NOMO-1 treated with DMSO at 0.1 percent for 48 hours (cell line): ENCODE data around the gene SMPD3.

Experiments used
- DNase-seq: peaks from one replicate; lab custom pipeline; 2025; ENCODE audit not compliant: unreplicated experiment; lab: John Stamatoyannopoulos, UW

SMPD3 gene

DNA sequence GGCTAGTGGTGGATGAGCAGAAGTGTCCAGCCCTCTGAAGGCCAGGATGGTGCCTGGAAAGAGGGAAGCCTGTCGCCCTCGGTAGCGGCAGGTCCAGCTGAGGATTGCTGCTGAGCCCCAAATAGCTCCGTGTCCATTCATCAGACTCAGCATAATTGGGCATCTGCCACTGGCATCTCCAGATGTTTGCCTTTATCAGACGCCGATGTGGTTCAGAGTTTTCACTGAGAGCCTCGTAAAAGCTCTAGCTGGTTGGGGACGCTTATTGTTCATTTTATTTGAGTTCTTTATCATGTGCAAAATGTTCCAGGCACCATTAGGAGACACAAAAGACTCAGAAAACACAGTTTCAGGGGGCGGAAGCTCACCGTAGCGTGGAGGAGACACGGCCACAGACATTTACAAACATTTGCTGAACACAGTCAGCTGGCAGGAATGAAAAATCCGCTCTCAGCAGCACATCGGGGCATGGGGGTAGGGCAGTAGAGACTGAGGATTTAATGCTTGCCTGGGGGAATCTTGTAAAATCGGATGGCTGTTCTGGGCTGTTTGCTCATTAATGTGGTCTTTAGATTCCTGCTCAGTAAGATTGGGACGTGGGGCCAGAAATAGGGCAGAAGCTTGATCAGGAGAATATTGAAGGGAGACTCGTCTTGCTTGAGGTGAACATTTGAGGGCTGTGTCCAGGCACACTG, 41.7 kb downstream of the SMPD3 start:
- no peak for DNase-seq

DNA sequence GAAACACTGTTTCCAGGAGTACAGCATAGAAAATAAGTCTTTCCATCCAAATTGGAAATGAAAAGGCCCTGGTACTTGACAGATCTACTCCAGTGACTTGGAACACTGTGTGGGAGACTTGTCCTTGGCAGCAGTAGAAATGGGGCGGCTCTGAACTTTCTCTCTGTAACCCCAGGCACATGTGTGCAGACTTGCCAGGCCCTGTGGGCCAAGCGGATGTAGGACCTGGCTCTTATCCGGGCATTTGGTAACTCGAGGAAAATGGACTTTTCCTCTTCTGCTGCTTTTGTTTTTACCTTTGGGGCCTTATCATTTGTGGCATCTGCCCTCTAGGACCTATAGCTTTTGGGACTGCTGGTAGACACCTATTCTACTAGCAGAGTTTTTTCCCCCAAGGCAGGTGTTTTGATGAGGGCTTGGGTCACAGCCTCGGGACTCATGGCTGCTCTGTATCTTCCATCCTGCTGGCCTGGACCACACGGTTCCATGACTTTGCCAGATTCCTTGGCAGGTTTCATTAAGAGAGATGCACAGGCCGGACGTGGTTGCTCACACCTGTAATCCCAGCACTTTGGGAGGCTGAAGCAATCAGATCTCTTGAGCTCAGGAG, 43.5 kb downstream of the SMPD3 start:
- DNase-seq, result no peak

DNA sequence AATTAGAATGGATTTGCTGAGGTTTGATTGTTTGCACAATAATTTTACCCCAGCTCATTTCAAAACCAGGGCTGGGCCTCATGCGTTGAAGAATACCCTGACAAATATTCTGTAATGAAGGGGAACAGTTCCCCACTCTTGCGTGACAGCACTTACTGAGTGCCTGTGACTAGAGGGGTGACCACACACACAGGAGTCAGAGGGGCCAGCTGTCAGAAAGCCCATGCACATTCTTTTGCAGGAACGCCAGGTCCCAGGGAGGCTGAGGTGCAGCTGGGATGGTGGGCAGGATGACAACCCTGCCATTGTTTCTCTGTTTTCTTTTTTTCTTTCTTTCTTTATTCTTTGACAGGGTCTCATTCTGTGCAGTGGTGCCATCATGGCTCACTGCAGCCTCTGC, 44.6 kb downstream of the SMPD3 start:
- peak; percentile 8 for DNase-seq

DNA sequence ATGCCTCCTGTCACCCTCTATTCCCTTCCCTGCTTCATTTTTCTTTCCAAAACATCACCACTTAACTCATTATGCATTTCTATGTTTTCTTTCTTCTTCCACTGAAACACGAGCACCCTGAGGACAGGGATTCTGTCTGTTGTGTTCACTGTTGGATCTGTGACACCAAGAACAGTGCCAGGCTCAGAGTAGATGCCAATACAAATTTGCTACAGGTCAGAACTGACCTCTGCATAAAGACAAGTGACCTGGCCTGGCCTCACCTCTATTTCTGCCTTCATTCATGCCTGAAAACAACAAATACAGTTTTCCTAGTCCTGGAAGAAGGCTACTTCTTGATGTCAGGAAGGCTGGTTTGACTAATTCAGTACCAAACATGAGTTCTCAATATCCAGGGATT, 45.1 kb downstream of the SMPD3 start:
- no peak for DNase-seq

DNA sequence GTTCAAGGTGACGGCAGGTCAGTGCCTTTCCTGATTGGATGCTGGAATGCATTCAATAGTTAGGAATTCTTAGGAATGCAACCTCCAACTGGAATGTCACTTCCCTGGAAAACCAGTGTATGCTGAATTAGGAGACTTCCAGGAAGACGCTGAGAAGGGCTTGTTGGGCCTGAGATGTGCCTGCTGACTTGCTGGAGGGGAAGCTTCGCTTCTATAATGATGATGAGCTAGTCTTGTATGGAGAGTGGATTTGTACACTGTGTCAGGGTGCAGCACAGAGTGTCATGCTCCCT, 45.6 kb downstream of the SMPD3 start:
- no peak for DNase-seq

DNA sequence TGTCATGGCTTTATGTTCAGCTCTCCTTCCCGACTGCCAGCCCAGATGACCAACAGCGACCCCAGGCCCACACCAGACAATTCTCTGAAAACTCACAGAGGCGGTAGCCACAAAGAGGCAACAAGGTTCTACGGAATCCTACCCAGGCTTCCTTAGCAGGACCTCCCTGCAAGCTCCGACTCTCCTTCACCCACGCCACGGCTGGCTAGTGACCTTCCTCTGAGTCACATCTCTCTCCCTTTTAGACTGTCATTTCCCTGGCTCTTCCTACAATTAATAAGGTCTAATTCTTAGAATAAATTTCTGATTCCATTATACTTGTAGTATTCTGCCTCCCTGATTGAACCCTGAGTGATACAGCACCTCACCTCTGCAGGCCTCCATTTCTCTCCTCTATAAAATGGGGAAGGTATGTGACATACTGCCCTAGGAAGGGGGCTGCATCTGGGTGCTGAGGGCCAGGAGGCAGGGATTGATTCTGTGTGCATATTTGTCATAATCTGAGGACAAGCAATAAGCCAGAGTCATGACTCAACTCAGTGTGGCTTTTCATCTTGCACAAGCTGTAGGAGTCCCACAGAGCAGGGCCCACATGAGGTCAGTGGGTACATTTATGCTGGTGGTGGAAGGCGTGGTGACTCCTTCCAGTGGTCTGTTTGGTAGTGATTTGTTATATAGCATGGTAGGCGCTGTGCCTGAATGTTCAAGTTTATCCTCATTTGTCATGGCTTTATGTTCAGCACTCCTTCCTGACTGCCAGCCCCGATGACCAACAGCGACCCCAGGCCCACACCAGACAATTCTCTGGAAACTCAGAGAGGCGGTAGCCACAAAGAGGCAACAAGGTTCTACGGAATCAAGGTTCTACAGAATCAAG, 46.2 kb downstream of the SMPD3 start:
- peak; percentile 45 for DNase-seq

DNA sequence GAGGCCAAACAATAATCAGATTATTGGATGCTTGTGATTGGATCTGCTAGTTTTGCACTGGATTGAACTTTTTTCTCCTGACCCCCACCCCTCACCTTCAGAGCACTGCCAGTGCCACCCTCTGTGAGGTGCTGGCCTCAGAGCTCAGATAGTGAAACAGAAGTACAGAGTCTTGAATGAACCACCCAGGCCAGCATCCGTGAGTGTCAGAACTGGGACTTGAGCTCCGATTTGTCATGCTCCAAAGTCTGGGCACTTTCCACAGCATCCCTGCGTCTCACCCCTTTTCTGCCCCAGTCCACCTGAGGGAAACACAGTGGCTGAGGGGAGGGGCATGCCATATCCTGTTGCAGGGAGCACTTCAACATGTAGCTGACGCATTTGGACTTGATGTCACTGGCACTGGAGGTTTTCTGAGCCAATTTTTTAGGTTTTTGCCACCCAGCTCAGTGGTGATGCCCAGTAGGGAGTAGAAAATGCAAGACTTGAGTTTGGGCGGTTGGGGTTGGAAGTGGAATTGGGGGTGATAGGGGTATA, 47.3 kb downstream of the SMPD3 start:
- no peak for DNase-seq

DNA sequence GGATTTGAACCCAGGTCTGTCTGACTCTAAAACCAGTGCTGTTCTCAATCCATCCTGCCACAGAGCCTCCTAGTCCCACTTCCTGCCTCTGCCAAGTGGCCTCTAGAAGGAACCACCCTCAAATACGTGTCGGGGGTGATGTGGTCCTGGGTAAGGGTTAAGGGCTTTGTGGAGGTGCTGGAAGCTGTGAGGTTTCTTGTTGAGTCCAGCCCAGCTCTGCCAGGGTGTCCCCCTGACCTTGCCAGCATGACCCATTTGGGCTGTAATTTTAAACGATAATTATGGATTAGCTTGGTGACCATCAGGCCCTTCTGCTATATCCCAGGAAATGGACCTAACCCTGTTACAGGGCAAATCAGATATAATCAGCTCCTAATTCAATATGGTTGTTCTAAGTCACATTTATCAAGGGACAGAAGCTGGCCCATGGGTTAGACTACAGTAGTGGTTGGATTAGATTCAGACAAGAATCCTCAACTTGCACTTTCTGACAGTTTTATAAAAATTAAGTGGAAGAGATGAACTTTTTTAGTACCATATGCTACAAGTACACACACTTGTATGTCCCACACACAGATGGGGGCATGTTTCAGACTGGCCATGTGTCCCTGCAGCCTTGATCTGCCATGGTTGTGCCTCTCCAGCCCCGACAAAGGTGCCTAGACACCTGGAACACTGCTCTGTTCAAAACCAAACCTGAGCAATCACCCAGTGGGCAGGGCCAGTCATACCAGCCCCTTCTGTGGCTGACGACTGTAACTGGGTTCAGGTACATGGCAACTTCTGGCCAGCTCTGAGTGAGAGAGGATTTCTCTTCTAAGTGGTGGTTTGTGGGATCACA, 48.0 kb downstream of the SMPD3 start:
- DNase-seq, result no peak

DNA sequence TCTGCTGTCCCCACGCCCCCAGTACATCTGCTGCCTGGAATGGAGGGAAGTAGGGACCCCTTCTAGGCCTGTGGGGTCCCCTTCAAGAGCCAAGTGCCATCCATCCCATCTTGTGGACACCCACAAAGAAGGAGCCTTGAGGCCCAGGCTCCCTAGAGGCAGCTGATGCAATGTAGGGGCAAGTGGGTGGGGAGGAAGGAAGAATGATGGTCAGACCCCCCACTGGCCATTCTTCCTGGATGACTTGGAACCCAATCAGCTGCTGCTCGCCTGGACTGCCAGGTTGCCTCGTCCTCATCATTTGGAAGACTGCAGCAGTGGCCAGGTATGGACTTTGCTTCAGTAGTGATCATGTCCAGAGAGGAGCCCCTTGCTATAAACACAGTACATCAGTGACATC, 48.9 kb downstream of the SMPD3 start:
- no peak for DNase-seq

DNA sequence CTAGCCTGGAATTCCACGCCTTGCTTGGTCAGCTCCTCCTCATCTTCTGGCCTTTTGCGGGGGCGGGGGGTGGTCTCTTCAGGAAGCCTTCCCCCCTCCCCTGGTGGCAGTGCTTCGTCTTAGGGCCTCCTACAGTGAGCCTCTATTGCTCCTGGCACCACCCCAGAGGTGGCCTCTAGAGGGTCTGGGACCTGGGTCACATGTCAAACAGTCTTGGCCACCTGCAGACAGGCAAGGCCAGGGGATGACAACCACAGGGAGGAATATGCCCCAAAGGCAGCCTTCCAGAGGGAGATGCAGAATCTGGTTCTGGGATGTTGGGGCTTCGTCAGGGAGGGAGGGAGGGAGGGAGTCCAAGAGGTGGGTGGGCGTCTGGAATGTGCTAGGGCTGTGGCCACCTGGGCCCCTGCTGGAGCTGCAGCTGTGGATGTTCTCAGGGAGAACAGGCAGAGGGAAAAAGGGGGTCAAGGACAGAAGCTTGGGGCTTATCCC, 50.6 kb downstream of the SMPD3 start:
- DNase-seq, result no peak

DNA sequence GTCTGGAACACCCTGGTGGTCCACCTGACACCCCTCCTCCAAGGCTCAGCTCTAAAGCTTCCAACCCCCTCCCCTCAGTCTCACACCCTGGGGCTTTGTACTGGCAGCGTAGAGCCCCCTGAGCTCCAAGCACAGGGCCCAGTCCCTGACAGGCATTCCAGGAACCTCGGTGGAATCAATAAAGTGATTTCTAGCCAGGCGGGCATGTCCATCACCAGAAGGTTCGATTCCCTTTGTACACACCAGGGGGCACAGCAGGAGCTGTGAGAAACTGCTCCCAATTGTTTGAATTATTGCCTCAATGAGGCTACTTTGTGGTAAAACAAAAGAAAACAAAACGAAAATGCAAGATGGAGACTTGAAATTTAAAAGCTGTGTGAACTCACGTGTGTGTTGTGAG, 51.8 kb downstream of the SMPD3 start:
- DNase-seq, result peak; percentile 7

DNA sequence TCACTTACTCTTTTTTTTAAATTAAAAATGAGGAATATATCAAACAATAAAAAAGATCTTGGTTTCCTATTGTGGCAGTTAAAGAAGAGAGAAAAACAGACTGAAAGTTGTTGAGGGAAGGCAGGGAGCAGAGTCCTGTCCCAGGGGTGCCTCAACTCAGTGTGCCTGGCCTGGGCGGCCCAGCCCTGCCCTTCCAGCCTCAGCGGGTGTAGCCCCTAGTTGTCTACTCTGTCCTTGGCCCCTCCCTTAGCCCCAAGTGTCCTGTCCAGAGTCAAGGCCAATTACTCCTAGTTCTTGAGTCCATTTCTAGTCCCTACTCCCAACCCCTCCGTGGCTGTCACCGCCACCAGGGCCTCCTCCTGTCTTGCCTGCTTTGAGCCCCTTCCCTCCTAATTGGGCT, 52.5 kb downstream of the SMPD3 start:
- DNase-seq, result no peak

DNA sequence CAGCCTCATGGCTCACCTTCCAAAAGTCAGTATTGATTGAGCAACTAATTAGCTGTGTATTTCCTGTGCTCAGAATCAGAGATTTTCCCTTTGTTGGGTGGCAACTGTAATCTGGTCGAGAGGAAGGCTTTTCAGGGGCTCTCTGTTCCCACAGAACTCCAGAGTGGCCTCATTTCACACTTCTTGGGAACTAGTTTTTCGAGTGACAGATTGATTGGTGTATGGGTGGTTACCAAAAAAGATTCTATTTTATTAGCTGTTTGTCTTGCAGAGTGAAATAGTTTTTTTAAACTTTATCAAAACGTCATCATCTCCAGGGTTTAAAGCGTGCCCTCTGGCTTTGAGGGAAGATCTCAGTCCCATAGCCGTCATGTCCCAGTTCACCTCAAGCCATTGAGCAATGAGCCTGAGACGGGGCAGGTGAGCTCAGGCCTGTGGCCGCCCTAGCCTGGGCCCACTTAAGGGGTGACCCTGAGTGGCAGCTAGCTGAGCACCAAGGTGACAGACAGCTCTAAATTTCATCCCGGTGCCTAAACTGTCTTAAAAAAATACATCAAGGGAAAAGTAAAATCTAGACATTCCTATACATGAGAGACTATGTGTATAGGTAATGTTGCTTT, 53.0 kb downstream of the SMPD3 start:
- DNase-seq, result no peak

DNA sequence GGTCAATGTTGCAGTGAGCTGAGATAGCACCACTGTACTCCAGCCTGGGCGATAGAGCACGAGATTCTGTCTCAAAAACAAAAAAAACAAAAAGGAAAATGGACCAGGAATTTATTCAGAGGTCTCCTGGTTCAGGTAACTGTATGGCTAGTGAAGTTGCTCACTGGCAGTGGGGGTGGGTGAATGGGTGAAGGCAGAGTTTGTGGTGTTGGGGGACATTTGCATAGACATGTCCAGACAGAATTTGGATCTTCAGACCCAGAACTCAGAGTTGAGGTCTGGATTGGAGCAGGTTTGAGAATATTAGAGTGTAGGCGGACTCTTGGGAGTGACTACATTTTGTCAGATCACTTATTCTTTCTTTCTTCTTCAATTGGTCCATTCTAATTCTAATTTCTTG, 55.0 kb downstream of the SMPD3 start:
- no peak for DNase-seq

DNA sequence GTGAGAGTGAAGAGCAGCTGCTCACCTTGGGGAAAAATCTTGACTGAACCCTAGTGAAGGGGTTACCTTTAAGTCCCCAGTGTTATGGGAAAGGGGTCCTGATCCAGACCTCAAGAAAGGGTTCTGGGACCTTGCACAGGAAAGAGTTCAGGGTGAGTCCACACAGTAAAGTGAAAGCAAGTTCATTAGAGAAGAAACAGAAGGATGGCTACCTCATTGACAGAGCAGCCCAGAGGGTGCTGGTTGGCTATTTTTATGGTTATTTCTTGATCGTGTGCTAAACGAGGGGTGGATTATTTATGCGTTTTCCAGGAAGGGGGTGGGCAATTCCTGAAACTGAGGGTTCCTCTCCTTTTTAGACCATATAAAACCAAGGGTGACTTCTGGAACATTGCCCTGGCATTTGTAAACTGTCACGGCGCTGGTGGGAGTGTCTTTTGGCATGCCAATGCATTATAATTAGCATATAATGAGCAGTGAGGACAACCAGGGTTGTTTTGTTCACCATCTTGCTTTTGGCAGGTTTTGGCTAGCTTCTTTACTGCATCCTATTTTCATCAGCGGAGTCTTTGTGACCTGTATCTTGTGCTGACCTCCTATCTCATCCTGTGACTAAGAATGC, 58.4 kb downstream of the SMPD3 start:
- DNase-seq, result no peak

DNA sequence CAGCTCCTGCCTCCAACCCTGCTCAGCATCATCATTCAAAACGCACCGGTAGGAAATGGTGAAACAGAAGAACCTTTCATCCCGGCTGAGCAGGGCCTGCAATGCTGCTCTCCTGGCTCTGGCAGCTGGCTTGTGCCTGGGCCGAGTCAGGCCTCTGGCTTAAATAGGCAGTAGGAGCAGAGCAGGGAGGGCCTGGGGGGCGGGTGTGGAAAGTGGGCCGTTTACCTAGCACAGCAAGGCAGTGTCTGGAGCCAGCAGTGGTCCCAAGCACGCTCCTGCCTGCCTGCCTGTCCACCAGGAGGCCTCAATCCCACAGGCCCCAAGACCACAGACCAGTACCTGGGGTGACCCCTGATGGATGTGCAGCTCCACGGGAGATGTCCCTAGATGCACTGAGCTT, 59.3 kb downstream of the SMPD3 start:
- no peak for DNase-seq

DNA sequence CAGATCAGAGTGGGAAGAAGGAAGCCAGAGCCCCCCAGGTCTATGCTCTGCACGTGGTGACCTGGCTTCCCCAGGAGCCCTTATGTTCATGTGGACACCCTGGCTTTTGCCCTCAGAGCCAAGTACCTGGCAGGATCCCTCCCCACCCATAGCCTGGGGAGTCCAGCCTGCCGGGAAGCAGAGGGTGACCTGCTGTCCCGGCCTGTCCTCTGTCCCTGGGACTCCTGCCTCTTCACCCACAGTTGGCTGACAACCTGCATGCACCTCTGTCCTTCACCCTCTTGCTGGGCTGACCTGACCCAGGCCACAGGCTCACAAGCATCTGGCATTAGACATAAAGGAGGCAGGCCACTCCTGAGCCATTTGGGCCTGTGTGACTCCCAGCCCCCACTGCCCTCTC, 60.2 kb downstream of the SMPD3 start:
- no peak for DNase-seq

DNA sequence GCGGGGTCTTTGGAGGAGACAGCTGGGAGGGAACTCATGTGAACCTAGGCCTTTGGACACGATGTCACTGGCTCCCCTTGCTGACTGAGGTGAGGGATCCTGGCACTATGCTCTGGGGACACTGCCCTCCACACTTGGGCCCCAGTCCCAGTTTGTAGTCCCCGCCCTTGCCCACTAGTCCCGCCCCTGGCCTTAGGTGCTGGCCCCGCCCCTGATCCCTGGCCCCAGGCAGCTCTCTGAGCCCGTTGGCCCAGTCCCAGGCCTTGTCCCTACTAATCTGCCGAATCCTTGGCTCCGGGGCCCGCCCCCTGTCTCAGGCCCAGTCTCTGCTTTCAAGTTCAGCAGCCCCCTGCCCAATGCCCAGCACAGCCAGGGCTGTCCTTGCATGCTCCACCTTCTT, 61.0 kb downstream of the SMPD3 start:
- no peak for DNase-seq

DNA sequence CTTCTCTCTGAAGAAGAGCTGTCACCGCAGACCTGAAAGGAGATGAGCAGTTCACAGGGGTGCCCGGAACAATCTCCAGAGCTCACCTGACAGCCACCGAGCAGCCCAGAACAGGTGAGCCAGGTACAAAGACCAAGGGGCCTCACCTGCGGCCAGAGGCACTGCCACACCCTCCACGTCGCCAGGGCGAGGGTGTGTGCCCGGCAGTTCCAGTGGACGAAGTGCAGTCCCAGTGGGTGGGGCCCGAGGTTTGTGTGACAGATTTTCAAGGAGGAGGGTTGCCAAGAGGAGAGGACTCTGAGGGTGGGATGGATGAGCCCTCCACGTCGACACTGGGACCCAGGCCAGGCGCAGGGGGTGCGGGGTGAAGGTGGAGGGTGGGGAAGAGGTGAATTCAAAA, 61.7 kb downstream of the SMPD3 start:
- DNase-seq, result no peak

DNA sequence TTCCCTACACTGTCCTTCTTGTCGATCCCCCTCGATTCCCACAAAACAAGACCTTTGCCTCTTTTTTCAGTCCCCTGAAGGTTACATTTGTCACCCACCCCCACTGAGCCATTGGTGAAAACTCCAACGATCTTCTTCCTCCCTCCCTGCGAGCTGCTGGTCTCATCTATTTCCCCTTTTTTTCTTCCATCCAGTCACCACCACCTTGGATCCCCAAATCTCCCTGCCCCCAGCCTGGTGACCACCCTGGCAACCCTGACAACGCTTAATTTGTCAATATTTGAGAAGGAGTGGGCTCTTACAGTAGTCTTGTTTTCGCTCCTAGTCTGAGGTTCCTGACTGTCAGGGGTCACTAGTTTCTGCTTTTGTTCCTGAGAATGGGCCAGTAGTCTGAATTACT, 62.9 kb downstream of the SMPD3 start:
- DNase-seq, result peak; percentile 30
